GM18505 (cell line): ENCODE results near the gene PIGV.
"Not testable (repeated sequence)": the region's sequence is repeated elsewhere in the genome, so short reads cannot be mapped to it uniquely, and the experiment has no call there.

Experiments
- ATAC-seq: cut with Tn5 transposase; IDR thresholded peaks from one replicate; pipeline ENCODE4 v1.9.1; 2021; ENCODE audit not compliant: unreplicated experiment
- POLR2A ChIP-seq: IDR thresholded peaks from 4 replicates; pipeline ENCODE4 v1.6.1; 2011; ENCODE audit warnings: borderline replicate concordance; ENCODE audit not compliant: insufficient read depth, insufficient read length; ENCODE audit errors: extremely low read depth

PIGV gene

DNA sequence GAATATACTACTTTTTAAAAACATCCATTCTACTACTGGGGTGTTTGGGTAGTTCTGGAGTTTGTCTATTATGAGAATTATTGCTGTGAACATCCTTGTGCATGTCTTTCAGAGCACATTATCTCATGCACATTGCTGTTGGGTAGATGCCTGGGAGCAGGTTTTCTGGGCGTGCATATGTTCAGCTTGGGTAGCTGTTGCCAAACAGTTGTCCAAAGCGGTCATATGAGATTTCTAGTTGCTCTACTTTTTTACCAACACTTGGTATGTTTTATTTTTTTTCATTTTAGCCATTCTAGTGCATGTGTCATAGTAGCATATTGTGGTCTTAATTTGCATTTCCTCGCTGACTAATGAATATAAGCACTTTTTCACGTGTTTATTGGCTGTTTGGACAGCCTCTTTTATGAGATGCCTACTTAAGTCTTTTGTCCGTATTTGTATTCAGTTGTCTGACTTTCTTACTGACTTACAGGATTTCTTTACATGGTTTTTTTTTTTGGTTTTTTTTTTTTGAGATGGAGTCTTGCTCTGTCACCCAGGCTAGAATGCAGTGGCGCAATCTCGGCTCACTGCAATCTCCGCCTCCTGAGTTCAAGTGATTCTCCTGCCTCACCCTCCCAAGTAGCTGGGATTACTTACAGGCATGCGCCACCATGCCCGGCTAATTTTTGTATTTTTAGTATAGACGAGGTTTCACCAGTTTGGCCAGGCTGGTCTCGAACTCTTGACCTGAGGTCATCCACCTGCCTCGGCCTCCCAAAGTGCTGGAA, 56.9 kb downstream of the PIGV start:
- no peak for TF ChIP-seq POLR2A
- no peak for ATAC-seq

DNA sequence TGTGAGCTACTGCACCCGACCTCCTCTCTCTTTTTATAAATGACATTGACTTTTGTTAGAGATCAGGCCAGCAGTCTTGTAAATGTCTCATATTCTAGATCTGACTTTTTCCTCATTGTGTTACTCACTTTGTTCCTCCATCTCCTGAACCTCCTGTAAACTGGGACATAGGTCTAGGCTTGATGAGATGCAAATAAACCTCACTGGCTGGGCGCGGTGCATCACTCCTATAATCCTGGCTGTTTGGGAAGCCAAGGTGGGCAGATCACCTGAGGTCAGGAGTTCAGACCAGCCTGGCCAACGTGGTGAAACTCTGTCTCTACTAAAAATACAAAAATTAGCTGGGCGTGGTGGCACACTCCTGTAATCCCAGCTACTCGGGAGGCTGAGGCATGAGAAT, 60.1 kb downstream of the PIGV start:
- not testable (repeated sequence) for ATAC-seq
